Spleen (tissue), 11 donors: Measurements from ENCODE around the gene DLG2. TPM values are rescaled to one million over a fixed set of nuclear protein-coding genes. Genes with fewer than 3 reads are reported as not detected.

ENCODE experiments used
- DNase-seq: peaks from one replicate; pipeline ENCODE4 v3.0.0-alpha.2; 2020
- H3K27ac ChIP-seq, 8 donors: fragments of 200-600 bp; sonication (generic) in 7 of 8; 1 replicate in 4 of 8; 2 replicates in 4 of 8; pipeline versions ENCODE4 v1.5.0 to v1.8.0; 2016 to 2021; ENCODE audit warnings: inconsistent platforms in 4 of 8, mild to moderate bottlenecking in 4 of 8, moderate library complexity in 1 of 8
- H3K27me3 ChIP-seq, 7 donors: fragments of 200-600 bp; sonication (generic) in 6 of 7; replicated peaks in 1 of 7; 1 replicate in 4 of 7; 2 replicates in 3 of 7; pipeline versions ENCODE4 v1.5.0 to v1.8.0; 2016 to 2021; ENCODE audit warnings: inconsistent platforms in 3 of 7, mild to moderate bottlenecking in 1 of 7
- H3K36me3 ChIP-seq, 6 donors: fragments of 200-600 bp; sonication (generic) in 5 of 6; 1 replicate in 4 of 6; 2 replicates in 2 of 6; pipeline versions ENCODE4 v1.5.0 to v1.8.0; 2016 to 2021; ENCODE audit warnings: inconsistent platforms in 2 of 6
- H3K4me1 ChIP-seq, 6 donors: fragments of 200-600 bp; sonication (generic) in 5 of 6; 1 replicate in 3 of 6; 2 replicates in 3 of 6; pipeline versions ENCODE4 v1.5.0 to v1.8.0; 2016 to 2021; ENCODE audit warnings: inconsistent platforms in 3 of 6
- H3K4me3 ChIP-seq, 8 donors: fragments of 200-600 bp; sonication (generic) in 7 of 8; 1 replicate in 4 of 8; 2 replicates in 4 of 8; pipeline versions ENCODE4 v1.5.0 to v1.8.0; 2016 to 2021; ENCODE audit warnings: inconsistent platforms in 4 of 8, mild to moderate bottlenecking in 4 of 8, moderate library complexity in 2 of 8
- H3K9me3 ChIP-seq, 8 donors: fragments of 200-600 bp; sonication (generic) in 7 of 8; 1 replicate in 4 of 8; 2 replicates in 4 of 8; pipeline versions ENCODE4 v1.5.0 to v1.8.0; 2016 to 2021; ENCODE audit warnings: inconsistent platforms in 4 of 8
- POLR2A ChIP-seq, 3 donors: fragments of 450-650 bp; IDR thresholded peaks; one replicate each; pipeline ENCODE4 v1.5.1; 2017; ENCODE audit warnings: antibody characterized with exemption in 3 of 3, mild to moderate bottlenecking in 1 of 3
- POLR2AphosphoS5 ChIP-seq, 3 donors: sonication (generic); formaldehyde crosslinking; IDR thresholded peaks; one replicate each; pipeline ENCODE4 v1.5.1; 2017; ENCODE audit warnings: antibody characterized with exemption in 3 of 3
- WGBS, 5 donors: extraction: QIAGEN DNeasy Blood & Tissue Kit in 3 of 5; methylation state at CpG; one replicate each; pipeline versions ENCODE4 v1.1.5 to v1.1.7; 2013 to 2018; 5-methylcytosine and 5-hydroxymethylcytosine counted together
- intact Hi-C: fragments of 100-400 bp; cut with DNase I; formaldehyde crosslinking; loops from one replicate; pipeline ENCODE4 v1.15.0; 2023; ENCODE audit warnings: low total_unique reads
- polyA plus RNA-seq, 3 donors: library from polyadenylated mRNA; stranded (reverse); fragments of 200-250 nt; gene quantifications; one replicate each; pipeline ENCODE4 v1.2.1, GENCODE V29; 2013
- total RNA-seq, 7 donors: library from RNA; depleted of rRNA in 3 of 7; stranded (reverse); fragments of >200 nt in 3 of 7; fragmentation: NEBNext Ultra II Directional in 4 of 7; extraction: Animal tissue kit (Norgen Biotek cat#: 25700) in 4 of 7; gene quantifications; one replicate each; pipeline versions ENCODE4 v1.1.0 to v1.2.1, GENCODE V29; 2016 to 2021
- TF ChIP-seq, protein P1 (sequence below), 11 experiments: fragments of 200-600 bp in 7 of 11; fragments of 450-650 bp in 4 of 11; sonication (generic) in 4 of 11; IDR thresholded peaks in 8 of 11; conservative IDR thresholded peaks in 3 of 11; 1 replicate in 7 of 11; 2 replicates in 4 of 11; pipeline versions ENCODE4 v1.4.0 to v1.8.0; 2016 to 2021; ENCODE audit warnings: antibody characterized with exemption in 11 of 11, inconsistent platforms in 4 of 11, mild to moderate bottlenecking in 1 of 11
- donor health status: healthy with polysubstance abuse.
- donor health status: DM: no; HTN: no; CAD: no; lungs with moderate emphysema.
- donor health status: DM: no; HTN: no; CAD: no.
- donor health status: Bipolar disorder and iron deficiency.
- donor health status: healthy.
- donor health status: DM: no; HTN: no; CAD: no.
- donor health status: DM: yes; HTN: yes; CAD: no.

Gene DLG2
- total and polyA plus RNA-seq, 10 donors = 0.43 to 12.7 (median 7.9) TPM

DNA sequence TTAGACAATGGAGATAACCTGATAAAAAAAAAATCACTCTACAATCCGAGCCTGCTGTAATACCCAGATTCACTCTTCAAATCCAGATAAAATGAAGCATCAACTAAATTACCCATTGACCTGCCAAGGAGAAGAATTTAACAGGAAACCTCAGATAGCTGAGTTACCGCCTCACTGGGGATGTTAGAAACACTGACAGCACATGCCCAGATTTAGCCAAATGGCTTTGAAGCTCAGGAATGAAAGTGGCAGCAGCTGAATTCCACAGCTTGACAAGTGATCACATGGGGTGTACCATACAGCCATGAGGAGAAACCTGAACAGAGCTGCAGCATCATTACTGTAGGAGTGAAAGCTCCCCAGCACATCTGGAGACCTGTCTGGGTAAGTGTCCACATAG is 807.6 kb downstream of the DLG2 start:
- H3K4me3 ChIP-seq = no peak overlapping the region
- H3K27me3 ChIP-seq = no peaks in the 10 kb centered on the region
- 72 to 89% (median 72%) methylated on average over 2 of the region's 2 CpGs for WGBS, 5 donors
- TF ChIP-seq, protein P1, sequence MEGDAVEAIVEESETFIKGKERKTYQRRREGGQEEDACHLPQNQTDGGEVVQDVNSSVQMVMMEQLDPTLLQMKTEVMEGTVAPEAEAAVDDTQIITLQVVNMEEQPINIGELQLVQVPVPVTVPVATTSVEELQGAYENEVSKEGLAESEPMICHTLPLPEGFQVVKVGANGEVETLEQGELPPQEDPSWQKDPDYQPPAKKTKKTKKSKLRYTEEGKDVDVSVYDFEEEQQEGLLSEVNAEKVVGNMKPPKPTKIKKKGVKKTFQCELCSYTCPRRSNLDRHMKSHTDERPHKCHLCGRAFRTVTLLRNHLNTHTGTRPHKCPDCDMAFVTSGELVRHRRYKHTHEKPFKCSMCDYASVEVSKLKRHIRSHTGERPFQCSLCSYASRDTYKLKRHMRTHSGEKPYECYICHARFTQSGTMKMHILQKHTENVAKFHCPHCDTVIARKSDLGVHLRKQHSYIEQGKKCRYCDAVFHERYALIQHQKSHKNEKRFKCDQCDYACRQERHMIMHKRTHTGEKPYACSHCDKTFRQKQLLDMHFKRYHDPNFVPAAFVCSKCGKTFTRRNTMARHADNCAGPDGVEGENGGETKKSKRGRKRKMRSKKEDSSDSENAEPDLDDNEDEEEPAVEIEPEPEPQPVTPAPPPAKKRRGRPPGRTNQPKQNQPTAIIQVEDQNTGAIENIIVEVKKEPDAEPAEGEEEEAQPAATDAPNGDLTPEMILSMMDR (IDR thresholded peaks at IDR 0.05 in 8 of 11, conservative IDR thresholded peaks at IDR 0.05 in 3 of 11) = no peak
- TF ChIP-seq POLR2AphosphoS5 (IDR thresholded peaks at IDR 0.05) = no peak
- TF ChIP-seq POLR2A (IDR thresholded peaks at IDR 0.05) = no peak
- intact Hi-C loops = no loop called here
- H3K36me3 ChIP-seq = no peaks in the 10 kb centered on the region
- no peak for DNase-seq
- no peaks in the 10 kb centered on the region for H3K4me1 ChIP-seq
- peaks cover 0 to under 1% (median 0%) of the 10 kb centered on the region in 8 donors for H3K9me3 ChIP-seq
- no peak overlapping the region for H3K27ac ChIP-seq

GRCh38 chr11:84819128-84819527 is 808.0 kb downstream of the DLG2 start:
- Histone ChIP-seq H3K27ac (no peak overlapping the region), H3K9me3 (peaks cover 0 to 4% (median 0%) of the 10 kb centered on the region in 8 donors), H3K4me3 (no peak overlapping the region), H3K36me3 (no peaks in the 10 kb centered on the region), H3K4me1 (no peaks in the 10 kb centered on the region), H3K27me3 (no peaks in the 10 kb centered on the region)
- DNase-seq = no peak
- 57 to 71% (median 69%) methylated on average over 1 of the region's 1 CpG for WGBS, 5 donors
- intact Hi-C loops = no loop called here
- TF ChIP-seq POLR2A (IDR thresholded peaks at IDR 0.05) (no peak), POLR2AphosphoS5 (IDR thresholded peaks at IDR 0.05) (no peak)
- TF ChIP-seq, protein P1 (IDR thresholded peaks at IDR 0.05 in 8 of 11, conservative IDR thresholded peaks at IDR 0.05 in 3 of 11) = no peak

- TF ChIP-seq POLR2A (IDR thresholded peaks at IDR 0.05) (no peak), POLR2AphosphoS5 (IDR thresholded peaks at IDR 0.05) (no peak)
- TF ChIP-seq, protein P1 (IDR thresholded peaks at IDR 0.05 in 8 of 11, conservative IDR thresholded peaks at IDR 0.05 in 3 of 11) = no peak
- no peaks in the 10 kb centered on the region for H3K4me1 ChIP-seq
- no peaks in the 10 kb centered on the region for H3K36me3 ChIP-seq
- no peak for DNase-seq
- H3K27me3 ChIP-seq = no peaks in the 10 kb centered on the region
- 47 to 77% (median 54%) methylated on average over 3 of the region's 3 CpGs for WGBS, 5 donors
- no peak overlapping the region for H3K27ac ChIP-seq
- intact Hi-C loops = no loop called here
- peaks cover 0 to 4% (median 0%) of the 10 kb centered on the region in 8 donors for H3K9me3 ChIP-seq
- H3K4me3 ChIP-seq = no peak overlapping the region
Observed at GRCh38 chr11:84817998-84818397, 809.1 kb downstream of the DLG2 start.

- DNase-seq = no peak
- Histone ChIP-seq H3K4me1 (no peaks in the 10 kb centered on the region), H3K9me3 (peaks cover 0 to 12% (median 5%) of the 10 kb centered on the region in 8 donors), H3K27me3 (no peaks in the 10 kb centered on the region), H3K36me3 (no peaks in the 10 kb centered on the region), H3K4me3 (no peak overlapping the region), H3K27ac (no peak overlapping the region)
- WGBS, 5 donors = 68 to 81% (median 77%) methylated on average over 3 of the region's 3 CpGs
- intact Hi-C loops = no loop called here
- TF ChIP-seq POLR2A (IDR thresholded peaks at IDR 0.05) (no peak), POLR2AphosphoS5 (IDR thresholded peaks at IDR 0.05) (no peak)
- TF ChIP-seq, protein P1 (IDR thresholded peaks at IDR 0.05 in 8 of 11, conservative IDR thresholded peaks at IDR 0.05 in 3 of 11) = no peak
Observed at GRCh38 chr11:84812471-84812969, 814.6 kb downstream of the DLG2 start.
